H1 (cell line): Measurements from ENCODE around the gene GAP43. TPM values are rescaled to one million over a fixed set of nuclear protein-coding genes. Genes with fewer than 3 reads are reported as not detected.

Experiments
- CTCF ChIA-PET: fragments of 300-600 bp; sonication (Branson Sonifier 250); formaldehyde crosslinking; loops from one replicate; lab custom pipeline; 2021; ENCODE audit not compliant: partially characterized antibody; lab: Charles Lee
- POLR2A ChIA-PET: fragments of 300-600 bp; sonication (Branson Sonifier 250); formaldehyde crosslinking; loops from one replicate; lab custom pipeline; 2021; ENCODE audit warnings: inconsistent platforms; ENCODE audit not compliant: partially characterized antibody; lab: Charles Lee
- DNase-seq, 2 experiments: peaks; one replicate each; pipeline versions ENCODE4 v3.0.0 to v3.0.0-alpha.2; 2010 to 2022; ENCODE audit warnings: low spot score in 2 of 2, low read depth in 1 of 2, mixed read lengths in 1 of 2
- FAIRE-seq: peaks from 2 replicates; lab custom pipeline; 2011; peaks lifted over from hg19 to GRCh38; lab: Jason Lieb, UNC
- H2AFZ ChIP-seq: 2 replicates; pipeline ENCODE4 v1.8.1; 2012; ENCODE audit warnings: low read length, inconsistent platforms
- H2AK5ac ChIP-seq: 2 replicates; pipeline ENCODE4 v1.6.1; 2013; ENCODE audit warnings: low read depth, low read length
- H2BK120ac ChIP-seq: replicated peaks from 2 replicates; pipeline ENCODE3; 2013; ENCODE audit warnings: low read depth, low read length, inconsistent platforms
- H2BK12ac ChIP-seq: 2 replicates; pipeline ENCODE4 v1.6.1; 2013; ENCODE audit warnings: low read depth, low read length
- H2BK15ac ChIP-seq: 2 replicates; pipeline ENCODE4 v1.6.1; 2013; ENCODE audit warnings: low read length
- H2BK20ac ChIP-seq: 2 replicates; pipeline ENCODE4 v1.6.1; 2013; ENCODE audit warnings: low read length
- H2BK5ac ChIP-seq: 2 replicates; pipeline ENCODE4 v1.6.1; 2013; ENCODE audit warnings: low read depth, low read length
- H3K14ac ChIP-seq: 2 replicates; pipeline ENCODE4 v1.6.1; 2013; ENCODE audit warnings: inconsistent platforms; ENCODE audit not compliant: insufficient read length
- H3K18ac ChIP-seq: 2 replicates; pipeline ENCODE4 v1.6.1; 2013; ENCODE audit warnings: low read length; ENCODE audit errors: extremely low read depth
- H3K23ac ChIP-seq: 2 replicates; pipeline ENCODE4 v1.6.1; 2013; ENCODE audit warnings: inconsistent platforms; ENCODE audit not compliant: insufficient read length
- H3K23me2 ChIP-seq: 2 replicates; pipeline ENCODE4 v1.6.1; 2013; ENCODE audit warnings: low read depth, low read length
- H3K27ac ChIP-seq: 2 replicates; pipeline ENCODE4 v1.6.1; 2011; ENCODE audit warnings: low read depth, low read length, inconsistent platforms
- H3K27me3 ChIP-seq, 4 experiments: replicated peaks in 1 of 4; 1 replicate in 1 of 4; 2 replicates in 3 of 4; pipeline versions ENCODE4 v1.6.1 to v1.8.1; 2011 to 2013; ENCODE audit warnings: low read length in 3 of 4, mild to moderate bottlenecking in 3 of 4, inconsistent platforms in 2 of 4, mixed read lengths in 2 of 4, moderate library complexity in 1 of 4; ENCODE audit not compliant: control insufficient read depth in 3 of 4, insufficient read depth in 3 of 4; ENCODE audit errors: extremely low read depth in 1 of 4
- H3K36me3 ChIP-seq, 4 experiments: 2 replicates each; pipeline versions ENCODE4 v1.6.1 to v1.8.1; 2011 to 2013; ENCODE audit warnings: mild to moderate bottlenecking in 4 of 4, low read length in 3 of 4, moderate library complexity in 2 of 4, control low read depth in 1 of 4, inconsistent platforms in 1 of 4; ENCODE audit not compliant: insufficient read depth in 4 of 4, control insufficient read depth in 2 of 4
- H3K4ac ChIP-seq: replicated peaks from 2 replicates; pipeline ENCODE3; 2013; ENCODE audit warnings: low read length, low read depth, mixed read lengths, inconsistent platforms; ENCODE audit not compliant: insufficient read length
- H3K4me1 ChIP-seq, 4 experiments: replicated peaks in 1 of 4; 1 replicate in 1 of 4; 2 replicates in 3 of 4; pipeline versions ENCODE4 v1.6.1 to v1.8.1; 2011 to 2013; ENCODE audit warnings: low read length in 3 of 4, inconsistent platforms in 2 of 4, mixed read lengths in 1 of 4; ENCODE audit not compliant: insufficient read depth in 4 of 4, control insufficient read depth in 3 of 4
- H3K4me2 ChIP-seq, 2 experiments: 2 replicates each; pipeline versions ENCODE4 v1.6.1 to v1.8.1; 2011 to 2013; ENCODE audit warnings: low read depth in 2 of 2, low read length in 2 of 2, control low read depth in 1 of 2, inconsistent platforms in 1 of 2, mild to moderate bottlenecking in 1 of 2; ENCODE audit not compliant: insufficient read depth in 1 of 2
- H3K4me3 ChIP-seq, 4 experiments: fragments of 200-600, 300-600 bp in 1 of 4; sonication (generic), shearing (Covaris generic), sonication (Bioruptor Twin) in 1 of 4; 2 replicates each; pipeline versions ENCODE4 v1.5.1 to v1.8.1; 2011 to 2016; ENCODE audit warnings: low read length in 4 of 4, low read depth in 3 of 4, control low read depth in 2 of 4, inconsistent platforms in 2 of 4, mild to moderate bottlenecking in 2 of 4, mixed read lengths in 1 of 4, moderate library complexity in 1 of 4; ENCODE audit not compliant: insufficient read depth in 2 of 4; ENCODE audit errors: extremely low read depth in 1 of 4
- H3K56ac ChIP-seq: replicated peaks from 2 replicates; pipeline ENCODE3; 2013; ENCODE audit warnings: low read depth, mild to moderate bottlenecking, mixed read lengths, low read length, inconsistent platforms; ENCODE audit not compliant: insufficient read length
- H3K79me1 ChIP-seq: 2 replicates; pipeline ENCODE4 v1.6.1; 2013; ENCODE audit warnings: low read depth, low read length, control low read depth
- H3K79me2 ChIP-seq, 2 experiments: 2 replicates each; pipeline versions ENCODE4 v1.6.1 to v1.8.1; 2012 to 2013; ENCODE audit warnings: low read length in 2 of 2, mild to moderate bottlenecking in 2 of 2, inconsistent platforms in 1 of 2; ENCODE audit not compliant: insufficient read depth in 2 of 2, control insufficient read depth in 1 of 2
- H3K9ac ChIP-seq, 4 experiments: replicated peaks in 1 of 4; 1 replicate in 1 of 4; 2 replicates in 3 of 4; pipeline versions ENCODE4 v1.6.1 to v1.8.1; 2011 to 2013; ENCODE audit warnings: low read depth in 3 of 4, low read length in 3 of 4, control low read depth in 2 of 4, mild to moderate bottlenecking in 2 of 4, moderate library complexity in 2 of 4, inconsistent platforms in 1 of 4; ENCODE audit errors: extremely low read depth in 1 of 4
- H3K9me3 ChIP-seq, 2 experiments: 2 replicates each; pipeline versions ENCODE4 v1.6.1 to v1.8.1; 2012 to 2013; ENCODE audit warnings: mild to moderate bottlenecking in 2 of 2, moderate library complexity in 2 of 2, control low read depth in 1 of 2, inconsistent platforms in 1 of 2, low read depth in 1 of 2, low read length in 1 of 2, mixed read lengths in 1 of 2; ENCODE audit not compliant: insufficient read depth in 2 of 2
- H4K20me1 ChIP-seq, 2 experiments: replicated peaks in 1 of 2; 2 replicates each; pipeline versions ENCODE3 to v1.8.1; 2011 to 2013; ENCODE audit warnings: inconsistent platforms in 2 of 2, low read length in 2 of 2, mild to moderate bottlenecking in 1 of 2; ENCODE audit not compliant: insufficient read depth in 2 of 2, control insufficient read depth in 1 of 2
- H4K5ac ChIP-seq: 2 replicates; pipeline ENCODE4 v1.6.1; 2013; ENCODE audit warnings: low read length, low read depth, mixed read lengths, inconsistent platforms; ENCODE audit not compliant: insufficient read length
- H4K8ac ChIP-seq: 2 replicates; pipeline ENCODE4 v1.8.0; 2013; ENCODE audit warnings: mild to moderate bottlenecking, moderate library complexity, low read length, inconsistent platforms; ENCODE audit not compliant: insufficient read depth; ENCODE audit errors: extremely low read depth
- H4K91ac ChIP-seq: replicated peaks from 2 replicates; pipeline ENCODE3; 2013; ENCODE audit warnings: low read length, mixed read lengths, inconsistent platforms; ENCODE audit not compliant: insufficient read length
- HDAC2 ChIP-seq, 2 experiments: fragments of 300-600 bp in 1 of 2; sonication (generic) in 1 of 2; IDR thresholded peaks; 2 replicates each; pipeline ENCODE4 v1.6.1; 2011 to 2012; ENCODE audit warnings: low read depth in 2 of 2, low read length in 2 of 2, mild to moderate bottlenecking in 2 of 2, moderate library complexity in 2 of 2, borderline replicate concordance in 1 of 2, inconsistent platforms in 1 of 2
- RXRA ChIP-seq: IDR thresholded peaks from 2 replicates; pipeline ENCODE4 v1.6.1; 2011; ENCODE audit warnings: low read depth, mild to moderate bottlenecking, low read length, moderate library complexity; ENCODE audit not compliant: insufficient read depth
- SAP30 ChIP-seq: fragments of 300-600 bp; sonication (generic); IDR thresholded peaks from 2 replicates; pipeline ENCODE4 v1.7.1; 2012; ENCODE audit warnings: low read length, moderate library complexity, mild to moderate bottlenecking, inconsistent platforms; ENCODE audit not compliant: insufficient read depth, insufficient replicate concordance
- SIN3A ChIP-seq, 2 experiments: IDR thresholded peaks in 1 of 2; conservative IDR thresholded peaks in 1 of 2; 2 replicates each; pipeline ENCODE4 v1.6.1; 2011 to 2012; ENCODE audit warnings: low read length in 2 of 2, improper control_type of control experiment in 1 of 2, low read depth in 1 of 2, mild to moderate bottlenecking in 1 of 2
- SUZ12 ChIP-seq: fragments of 200-600 bp; sonication (generic); IDR thresholded peaks from 2 replicates; pipeline ENCODE4 v1.6.1; 2012; ENCODE audit warnings: mild to moderate bottlenecking, inconsistent platforms, low read length, moderate library complexity, mixed read lengths
- YY1 ChIP-seq: IDR thresholded peaks from 2 replicates; pipeline ENCODE4 v1.6.1; 2011; ENCODE audit warnings: low read depth, mild to moderate bottlenecking, low read length
- WGBS, 2 experiments: shearing (Covaris generic) in 1 of 2; methylation state at CpG; one replicate each; pipeline versions ENCODE4 v1.1.6 to v1.1.7; 2013 to 2015; ENCODE audit warnings: low lambda C conversion rate in 2 of 2, mixed read lengths in 2 of 2, inconsistent platforms in 1 of 2, low coverage in 1 of 2, missing lambda C conversion rate in 1 of 2; ENCODE audit not compliant: insufficient replicate concordance in 2 of 2, insufficient coverage in 1 of 2, insufficient read length in 1 of 2; ENCODE audit errors: extremely low coverage in 1 of 2, missing lambda C conversion rate in 1 of 2; 5-methylcytosine and 5-hydroxymethylcytosine counted together
- polyA plus RNA-seq, 7 experiments: library from polyadenylated mRNA; depleted of rRNA in 3 of 7; stranded (reverse) in 5 of 7; unstranded in 2 of 7; fragments of >200 nt in 5 of 7; fragments of 200-250 nt in 2 of 7; gene quantifications; 1 replicate in 5 of 7; 2 replicates in 1 of 7; 4 replicates in 1 of 7; pipeline versions ENCODE4 v1.2.1 to v1.2.3, GENCODE V29; 2011 to 2013; ENCODE audit warnings: missing spikeins in 2 of 7, mixed read lengths in 2 of 7
- total RNA-seq: library from RNA; stranded (reverse); fragmentation: NEBNext Ultra II Directional; extraction: Animal tissue kit (Norgen Biotek cat#: 25700); gene quantifications from 2 replicates; pipeline ENCODE4 v1.2.1, GENCODE V29; 2021

The GAP43 gene
- total and polyA plus RNA-seq, 2 of the 8 experiments (the other 6 are each of a cell fraction or from before 2014, with no cell fraction given) = 11.2 to 21.9 TPM

DNA sequence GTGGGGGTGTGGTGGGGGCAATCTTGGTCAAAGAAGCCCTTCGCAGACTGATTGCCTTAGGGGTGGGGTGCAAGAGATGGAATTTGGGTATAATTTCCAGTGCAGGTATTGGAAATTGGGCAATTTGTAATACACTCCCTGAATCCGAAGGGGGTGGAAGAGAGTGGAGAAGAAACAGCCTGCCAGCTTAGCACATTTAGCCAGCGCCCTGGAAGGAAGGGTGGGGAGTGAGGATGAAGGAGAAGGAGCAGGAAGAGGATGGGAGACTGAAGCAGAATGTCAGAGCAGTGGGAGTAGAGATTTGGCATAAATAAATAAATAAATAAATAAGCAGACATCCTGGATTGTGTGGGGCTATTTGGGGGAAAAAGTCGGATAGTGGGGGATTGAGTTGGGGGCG, 1.6 kb downstream of the GAP43 start:
- Histone ChIP-seq H3K79me2 (peaks cover 0 to 11% of the 10 kb centered on the region in 2 experiments; a peak in 1 of 4 replicates), H2BK20ac (no peak overlapping the region), H3K27ac (no peak overlapping the region), H3K23me2 (peaks cover 21% of the 10 kb centered on the region), H3K4me3 (peak overlapping the region; percentile 63 to 87 (median 76)), H2AFZ (no peak overlapping the region), H3K14ac (no peak overlapping the region), H3K4me2 (peak overlapping the region; percentile 90 to 99), H3K23ac (no peak overlapping the region), H2BK120ac (no peak overlapping the region), H3K56ac (no peak overlapping the region), H3K9me3 (no peaks in the 10 kb centered on the region), H3K79me1 (0 out of 2 replicates have a peak, but pooled peaks cover 2% of the 10 kb centered on the region), H3K4ac (no peak overlapping the region), H2AK5ac (no peak overlapping the region), H3K36me3 (no peaks in the 10 kb centered on the region), H3K18ac (no peak overlapping the region), H4K5ac (no peak overlapping the region), H4K20me1 (no peaks in the 10 kb centered on the region), H3K27me3 (peaks cover 0 to 6% (median 2%) of the 10 kb centered on the region in 4 experiments; a peak in 2 of 7 replicates), H4K8ac (no peak overlapping the region), H2BK12ac (no peak overlapping the region), H2BK15ac (no peak overlapping the region), H3K4me1 (peaks cover 1 to 15% (median 11%) of the 10 kb centered on the region in 4 experiments; a peak in 6 of 7 replicates), H2BK5ac (no peak overlapping the region), H4K91ac (peak overlapping the region; percentile 45), H3K9ac (no peak overlapping the region)
- ChIA-PET POLR2A (interaction anchor here (0.6 kb wide), 1 partner anchor 792 kb away, joined by 3 read pairs; no protein-coding TSS in a partner anchor), CTCF (interaction anchor here (0.7 to 2.8 kb wide), 12 partner anchors 8 to 408 kb away, joined by 3 to 10 read pairs (median 4); no protein-coding TSS in a partner anchor)
- no peak for TF ChIP-seq YY1
- no peak for TF ChIP-seq RXRA
- TF ChIP-seq SIN3A (conservative IDR thresholded peaks at IDR 0.05 in 1 of 2, IDR thresholded peaks at IDR 0.05 in 1 of 2; ENCODE audit: low read depth in 1 of 2, low read length in 2 of 2) = no peak
- no peak for TF ChIP-seq HDAC2 (IDR thresholded peaks at IDR 0.05; ENCODE audit: borderline replicate concordance in 1 of 2, low read depth in 2 of 2, low read length in 2 of 2)
- TF ChIP-seq SAP30 = no peak
- TF ChIP-seq SUZ12 = no peak
- DNase-seq (no peak), FAIRE-seq (no peak)
- 26% methylated on average over 5 of the region's 5 CpGs; no CpG with 5 or more reads in 1 of the 2 experiments for WGBS, 2 experiments
